IMR-90 (cell line): ENCODE results near the gene CEP85. TPM values are rescaled to one million over a fixed set of nuclear protein-coding genes. Genes with fewer than 3 reads are reported as not detected.

Source experiments
- ATAC-seq: fragments of 200-7000 bp; cut with Tn5 transposase; 2 replicates; pipeline ENCODE4 v1.9.1; 2020; ENCODE audit warnings: low read depth, mild to moderate bottlenecking, moderate library complexity
- BruUV-seq: library from RNA; stranded (reverse); fragments of 400-500 nt; replicated peaks from 2 replicates; lab custom pipeline; 2021; lab: Mats Ljungman, UMichigan
- CTCF ChIA-PET: fragments of 300-600 bp; formaldehyde crosslinking; extraction: SDS; loops from one replicate; lab custom pipeline; 2021; ENCODE audit warnings: antibody characterized with exemption; lab: Yijun Ruan, JAX
- POLR2A ChIA-PET: fragments of 300-600 bp; sonication (Branson Sonifier 250); formaldehyde crosslinking; loops from one replicate; lab custom pipeline; 2022; ENCODE audit warnings: antibody characterized with exemption; ENCODE audit not compliant: unreplicated experiment; lab: Charles Lee
- DNase-seq: peaks from one replicate; pipeline ENCODE4 v3.0.0; 2013
- H2AFZ ChIP-seq: replicated peaks from 2 replicates; pipeline ENCODE3; 2013; ENCODE audit warnings: low read length, mild to moderate bottlenecking; ENCODE audit not compliant: poor library complexity
- H2AK5ac ChIP-seq: 2 replicates; pipeline ENCODE4 v1.6.1; 2013; ENCODE audit warnings: low read depth, low read length, inconsistent platforms
- H2AK9ac ChIP-seq: replicated peaks from 2 replicates; pipeline ENCODE3; 2013; ENCODE audit warnings: mild to moderate bottlenecking, low read depth, low read length, moderate library complexity; ENCODE audit not compliant: poor library complexity
- H2BK120ac ChIP-seq: 2 replicates; pipeline ENCODE4 v1.6.1; 2013; ENCODE audit warnings: low read depth, low read length, inconsistent platforms
- H2BK15ac ChIP-seq: 3 replicates; pipeline ENCODE4 v1.6.1; 2013; ENCODE audit warnings: low read depth, low read length, inconsistent platforms
- H2BK20ac ChIP-seq: 2 replicates; pipeline ENCODE4 v1.6.1; 2013; ENCODE audit warnings: low read depth, mild to moderate bottlenecking, inconsistent platforms, low read length, moderate library complexity
- H2BK5ac ChIP-seq: 2 replicates; pipeline ENCODE4 v1.6.1; 2013; ENCODE audit warnings: mild to moderate bottlenecking, low read depth, low read length, inconsistent platforms; ENCODE audit not compliant: poor library complexity, severe bottlenecking
- H3K14ac ChIP-seq: replicated peaks from 2 replicates; pipeline ENCODE4 v1.6.1; 2013; ENCODE audit warnings: low read depth, low read length, inconsistent platforms
- H3K18ac ChIP-seq: 2 replicates; pipeline ENCODE4 v1.6.1; 2013; ENCODE audit warnings: low read depth, low read length, control low read depth
- H3K23ac ChIP-seq: 2 replicates; pipeline ENCODE4 v1.6.1; 2013; ENCODE audit warnings: low read depth, low read length, inconsistent platforms
- H3K27ac ChIP-seq: 2 replicates; pipeline ENCODE4 v1.5.1; 2013; ENCODE audit warnings: mild to moderate bottlenecking, control low read depth, low read length; ENCODE audit not compliant: insufficient read depth
- H3K27me3 ChIP-seq: 2 replicates; pipeline ENCODE4 v1.6.1; 2013; ENCODE audit warnings: low read length; ENCODE audit not compliant: control insufficient read depth, insufficient read depth
- H3K36me3 ChIP-seq: 2 replicates; pipeline ENCODE4 v1.6.1; 2013; ENCODE audit warnings: low read length, mixed read lengths; ENCODE audit not compliant: control insufficient read depth, insufficient read depth
- H3K4ac ChIP-seq: 2 replicates; pipeline ENCODE4 v1.6.1; 2013; ENCODE audit warnings: low read depth, low read length, inconsistent platforms
- H3K4me1 ChIP-seq: 2 replicates; pipeline ENCODE4 v1.6.1; 2013; ENCODE audit warnings: low read length, mixed read lengths; ENCODE audit not compliant: control insufficient read depth, insufficient read depth
- H3K4me2 ChIP-seq: 2 replicates; pipeline ENCODE4 v1.6.1; 2013; ENCODE audit warnings: low read depth, mild to moderate bottlenecking, control low read depth, low read length, moderate library complexity
- H3K4me3 ChIP-seq: 2 replicates; pipeline ENCODE4 v1.5.1; 2013; ENCODE audit warnings: low read depth, mild to moderate bottlenecking, control low read depth, low read length, moderate library complexity; ENCODE audit not compliant: insufficient read depth
- H3K56ac ChIP-seq: 2 replicates; pipeline ENCODE4 v1.6.1; 2013; ENCODE audit warnings: low read length, inconsistent platforms; ENCODE audit not compliant: insufficient read depth; ENCODE audit errors: extremely low read depth
- H3K79me1 ChIP-seq, 2 experiments: 2 replicates each; pipeline ENCODE4 v1.6.1; 2013; ENCODE audit warnings: low read length in 2 of 2, inconsistent platforms in 1 of 2, low read depth in 1 of 2
- H3K9ac ChIP-seq: 2 replicates; pipeline ENCODE4 v1.6.1; 2013; ENCODE audit warnings: low read depth, low read length, control low read depth
- H3K9me1 ChIP-seq: 2 replicates; pipeline ENCODE4 v1.6.1; 2013; ENCODE audit warnings: low read length, inconsistent platforms; ENCODE audit not compliant: insufficient read depth
- H3K9me3 ChIP-seq: 2 replicates; pipeline ENCODE4 v1.6.1; 2013; ENCODE audit warnings: low read length; ENCODE audit not compliant: control insufficient read depth, insufficient read depth
- H4K20me1 ChIP-seq: 2 replicates; pipeline ENCODE4 v1.6.1; 2013; ENCODE audit warnings: low read length, inconsistent platforms; ENCODE audit not compliant: insufficient read depth
- H4K5ac ChIP-seq: 2 replicates; pipeline ENCODE4 v1.6.1; 2013; ENCODE audit warnings: mild to moderate bottlenecking, low read depth, low read length, control low read depth
- H4K8ac ChIP-seq, 2 experiments: 2 replicates each; pipeline ENCODE4 v1.6.1; 2013; ENCODE audit warnings: low read depth in 2 of 2, low read length in 2 of 2, control low read depth in 1 of 2, inconsistent platforms in 1 of 2
- H4K91ac ChIP-seq: 2 replicates; pipeline ENCODE4 v1.6.1; 2013; ENCODE audit warnings: low read depth, low read length, inconsistent platforms; ENCODE audit not compliant: insufficient read depth
- BHLHE40 ChIP-seq: fragments of 150-350 bp; IDR thresholded peaks from 2 replicates; pipeline ENCODE4 v1.6.1; 2016; ENCODE audit warnings: mild to moderate bottlenecking, low read depth, low read length
- CEBPB ChIP-seq: IDR thresholded peaks from 2 replicates; pipeline ENCODE4 v1.6.1; 2012; ENCODE audit warnings: low read depth, low read length, improper control_type of control experiment
- CHD1 ChIP-seq: IDR thresholded peaks from 2 replicates; pipeline ENCODE4 v1.6.1; 2012; ENCODE audit warnings: low read depth, low read length, improper control_type of control experiment
- CTCF ChIP-seq: conservative IDR thresholded peaks from 2 replicates; pipeline ENCODE4 v1.5.1; 2012; ENCODE audit warnings: mild to moderate bottlenecking, low read depth, low read length, improper control_type of control experiment
- ELK1 ChIP-seq: fragments of 150-350 bp; IDR thresholded peaks from 2 replicates; pipeline ENCODE4 v1.6.1; 2016; ENCODE audit warnings: low read depth, mild to moderate bottlenecking, low read length, moderate library complexity, borderline replicate concordance
- FOS ChIP-seq: fragments of 150-350 bp; IDR thresholded peaks from 2 replicates; pipeline ENCODE4 v1.6.1; 2016; ENCODE audit warnings: low read depth, low read length
- MAFK ChIP-seq: IDR thresholded peaks from 2 replicates; pipeline ENCODE4 v1.6.1; 2012; ENCODE audit warnings: low read depth, low read length, improper control_type of control experiment
- MAZ ChIP-seq: IDR thresholded peaks from 2 replicates; pipeline ENCODE4 v1.6.1; 2012; ENCODE audit warnings: low read depth, mild to moderate bottlenecking, low read length, improper control_type of control experiment, moderate library complexity, borderline replicate concordance
- MXI1 ChIP-seq: IDR thresholded peaks from 2 replicates; pipeline ENCODE4 v1.6.1; 2012; ENCODE audit warnings: low read depth, mild to moderate bottlenecking, low read length, moderate library complexity, borderline replicate concordance
- NFE2L2 ChIP-seq: fragments of 150-350 bp; IDR thresholded peaks from 2 replicates; pipeline ENCODE4 v1.6.1; 2016; ENCODE audit warnings: low read depth, mild to moderate bottlenecking, low read length
- POLR2A ChIP-seq: IDR thresholded peaks from 2 replicates; pipeline ENCODE4 v1.6.1; 2012; ENCODE audit warnings: mild to moderate bottlenecking, low read depth, low read length
- RAD21 ChIP-seq: IDR thresholded peaks from 2 replicates; pipeline ENCODE4 v1.6.1; 2012; ENCODE audit warnings: low read length, improper control_type of control experiment
- RCOR1 ChIP-seq: IDR thresholded peaks from 2 replicates; pipeline ENCODE4 v1.6.1; 2012; ENCODE audit warnings: mild to moderate bottlenecking, low read length, improper control_type of control experiment; ENCODE audit not compliant: insufficient replicate concordance
- RFX5 ChIP-seq: IDR thresholded peaks from 2 replicates; pipeline ENCODE4 v1.8.0; 2012; ENCODE audit warnings: low read depth, mild to moderate bottlenecking, low read length, moderate library complexity
- SMC3 ChIP-seq: fragments of 150-350 bp; IDR thresholded peaks from 2 replicates; pipeline ENCODE4 v1.6.1; 2016; ENCODE audit warnings: low read depth, mild to moderate bottlenecking, antibody characterized with exemption, low read length, moderate library complexity
- USF2 ChIP-seq: fragments of 150-350 bp; IDR thresholded peaks from 2 replicates; pipeline ENCODE4 v1.6.1; 2017; ENCODE audit warnings: mild to moderate bottlenecking, antibody characterized with exemption, low read length, low read depth
- WGBS, 2 experiments: methylation state at CpG; one replicate each; pipeline versions ENCODE4 v1.1.5 to v1.1.7; 2013; ENCODE audit warnings: missing lambda C conversion rate in 2 of 2; ENCODE audit not compliant: insufficient read length in 1 of 2; ENCODE audit errors: extremely low coverage in 2 of 2; 5-methylcytosine and 5-hydroxymethylcytosine counted together
- dilution Hi-C: fragments of 300-500 bp; cut with HindIII; formaldehyde crosslinking; loops from one replicate; pipeline ENCODE4 v1.14.3; 2018; ENCODE audit warnings: low sequenced_read_pairs; ENCODE audit not compliant: unreplicated experiment
- in situ Hi-C: fragments of 300-500 bp; cut with MboI; formaldehyde crosslinking; loops from 3 replicates; pipeline ENCODE4 v1.14.3; 2019; ENCODE audit warnings: low sequenced_read_pairs, inconsistent platforms, mixed read lengths
- intact Hi-C: fragments of 100-400 bp; cut with micrococcal nuclease; formaldehyde crosslinking; loops from 2 replicates; pipeline ENCODE4 v1.10.0; 2022
- polyA plus RNA-seq, 3 experiments: library from polyadenylated mRNA; depleted of rRNA; stranded (reverse); fragments of >200 nt; gene quantifications; 2 replicates each; pipeline ENCODE4 v1.2.3, GENCODE V29; 2012; ENCODE audit warnings: low replicate concordance in 1 of 3
- total RNA-seq: library from RNA; depleted of rRNA; stranded (reverse); fragments of >200 nt; gene quantifications from 2 replicates; pipeline ENCODE4 v1.2.3, GENCODE V29; 2012

The CEP85 gene
- total and polyA plus RNA-seq, 2 of the 4 experiments (the other 2 are of a cell fraction): 11.5 to 11.8 TPM

- Histone ChIP-seq H2AK9ac (peak overlapping the region; percentile 47), H3K4me2 (no peak overlapping the region), H3K56ac (0 out of 2 replicates have a peak overlapping the region, but pooled peaks have one; percentile 18), H4K91ac (peak overlapping the region; percentile 26; the same call in 1 of the 2 replicates), H3K4me3 (no peak overlapping the region), H4K8ac (peak overlapping the region in 1 of 2 experiments; percentile 55; a peak in 2 of 4 replicates), H2BK5ac (peak overlapping the region; percentile 70), H3K27me3 (no peaks in the 10 kb centered on the region), H3K4me1 (peaks cover 45% of the 10 kb centered on the region), H3K4ac (peak overlapping the region; percentile 70), H4K20me1 (peaks cover 41% of the 10 kb centered on the region), H3K36me3 (peaks cover 18% of the 10 kb centered on the region), H2BK120ac (peak overlapping the region; percentile 68), H3K79me1 (peaks cover 13 to 52% of the 10 kb centered on the region in 2 experiments; a peak in 3 of 4 replicates), H2BK20ac (peak overlapping the region; percentile 57), H2AK5ac (peak overlapping the region; percentile 86), H3K9ac (no peak overlapping the region), H3K14ac (peak overlapping the region; percentile 69), H3K9me1 (peaks cover 31% of the 10 kb centered on the region), H4K5ac (peak overlapping the region; percentile 10; the same call in 1 of the 2 replicates), H3K18ac (peak overlapping the region; percentile 39), H2AFZ (peak overlapping the region; percentile 28), H3K27ac (peak overlapping the region; percentile 72; the same call in 1 of the 2 replicates), H3K9me3 (no peaks in the 10 kb centered on the region), H3K23ac (peak overlapping the region; percentile 55), H2BK15ac (peak overlapping the region; percentile 18; the same call in 1 of the 3 replicates)
- ATAC-seq: no peak
- DNase-seq: no peak
- BruUV-seq: no TSS peak
- POLR2A ChIA-PET: no interaction called here
- no CpG with 5 or more reads among the region's 1 CpG for WGBS, 2 experiments
- intact Hi-C loops: loop anchor here (5.0 kb wide), 1 partner anchor 240 kb away; no protein-coding TSS in a partner anchor
- CTCF ChIA-PET: no interaction called here
- in situ Hi-C loops: no loop called here
- dilution Hi-C loops: no loop called here
- TF ChIP-seq RFX5 (no peak), RCOR1 (no peak), FOS (no peak), MAFK (no peak), CTCF (no peak), SMC3 (no peak), CHD1 (no peak), RAD21 (no peak), USF2 (no peak), BHLHE40 (no peak), NFE2L2 (no peak), MXI1 (no peak), POLR2A (no peak), ELK1 (no peak), MAZ (no peak), CEBPB (no peak)
Measured at GRCh38 chr1:26277719-26278118, 43.7 kb downstream of the CEP85 start.
